HTERT RPE-1 (cell line): ENCODE results near the gene PCIF1.

ENCODE experiments used
- in situ Hi-C: fragments of 300-500 bp; cut with MboI; formaldehyde crosslinking; loops from 4 replicates; pipeline ENCODE4 v1.14.3; 2020; ENCODE audit warnings: low sequenced_read_pairs

The PCIF1 gene

DNA sequence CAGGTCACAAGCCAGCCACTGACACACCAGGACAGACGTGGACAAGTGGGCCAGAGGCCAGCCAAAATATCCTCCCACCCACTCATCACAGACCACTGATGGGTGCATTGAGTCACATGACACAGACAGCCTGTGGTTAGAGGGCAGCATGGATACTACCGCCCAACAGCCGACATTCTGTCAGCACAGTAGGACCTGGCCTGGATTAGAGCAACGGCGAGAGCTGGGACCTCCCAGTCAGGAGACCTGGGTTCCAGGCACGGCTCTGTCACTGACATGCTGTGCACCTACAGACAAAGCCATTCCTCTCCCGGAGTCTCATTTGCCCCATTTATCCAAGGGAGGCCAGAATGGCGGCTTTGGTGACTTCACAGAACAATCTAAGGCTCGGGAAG, 29.5 kb downstream of the PCIF1 start:
- in situ Hi-C loops, result no loop called here

- in situ Hi-C loops, result no loop called here
Observed at GRCh38 chr20:45965169-45966002, 30.9 kb downstream of the PCIF1 start.

- in situ Hi-C loops, result no loop called here
Observed at GRCh38 chr20:45967551-45968080, 33.1 kb downstream of the PCIF1 start.

- in situ Hi-C loops, result no loop called here
Observed at GRCh38 chr20:45968081-45968671, 33.7 kb downstream of the PCIF1 start.

GRCh38 chr20:45968801-45969711, 34.6 kb downstream of the PCIF1 start:
- in situ Hi-C loops, result no loop called here

- in situ Hi-C loops, result no loop called here
Observed at GRCh38 chr20:45969712-45970634, 35.5 kb downstream of the PCIF1 start.

- in situ Hi-C loops, result no loop called here
Observed at GRCh38 chr20:45970646-45971424, 36.4 kb downstream of the PCIF1 start.

DNA sequence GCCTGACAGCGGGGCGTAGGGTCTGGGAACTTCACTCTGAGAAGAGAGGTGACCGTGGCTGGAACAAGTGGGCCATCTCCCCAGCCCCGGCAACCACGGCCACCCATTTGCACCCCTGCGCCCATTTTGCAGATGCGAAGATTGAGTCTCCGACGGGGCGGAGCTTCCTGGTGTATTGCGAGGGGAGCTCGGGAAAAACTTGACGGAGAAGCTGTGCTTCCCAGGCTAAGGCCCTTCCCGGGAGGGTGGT, 36.9 kb downstream of the PCIF1 start:
- in situ Hi-C loops, result no loop called here

- in situ Hi-C loops, result no loop called here
Observed at GRCh38 chr20:45971675-45972499, 37.4 kb downstream of the PCIF1 start, which contains the start of gene ZNF335. Gene ZNF335, minus strand, starts transcription at chr20:45972203. Its CDS starts 793 bp downstream, at chr20:45971410.

DNA sequence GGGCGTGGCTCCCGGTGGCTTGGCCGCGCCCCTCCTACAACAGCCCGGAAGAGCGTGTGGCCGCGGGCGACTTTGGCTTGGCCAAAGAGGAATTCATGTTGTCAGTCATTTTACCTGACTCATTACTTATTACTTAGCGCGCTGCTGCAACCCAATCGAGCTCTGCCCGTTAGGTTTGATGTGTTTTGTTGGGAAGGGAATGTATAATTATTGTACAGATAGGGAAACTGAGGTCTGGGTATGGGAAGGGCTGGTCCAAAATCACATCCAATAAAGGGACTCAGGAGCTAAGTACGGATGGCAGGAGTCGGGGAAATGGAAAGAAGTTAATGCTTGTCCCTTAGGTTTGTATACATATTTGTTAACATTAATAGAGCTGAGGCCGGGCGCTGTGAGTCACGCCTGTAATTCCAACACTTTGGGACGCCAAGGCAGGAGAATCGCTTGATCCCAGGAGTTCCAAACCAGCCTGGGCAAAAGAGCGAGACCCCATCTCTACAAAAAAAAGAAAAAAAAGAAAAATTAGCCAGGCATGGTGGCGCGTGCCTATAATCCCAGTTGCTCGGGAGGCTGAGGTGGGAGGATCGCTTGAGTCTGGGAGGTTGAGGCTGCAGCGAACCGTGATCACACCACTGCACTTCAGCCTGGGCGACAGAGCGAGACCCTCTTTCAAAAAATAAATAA, 38.2 kb downstream of the PCIF1 start:
- in situ Hi-C loops, result no loop called here

- in situ Hi-C loops, result no loop called here
Observed at GRCh38 chr20:45974896-45975565, 40.5 kb downstream of the PCIF1 start.

GRCh38 chr20:45975686-45976085, 41.2 kb downstream of the PCIF1 start:
- in situ Hi-C loops, result no loop called here

GRCh38 chr20:45976086-45976485, 41.6 kb downstream of the PCIF1 start:
- in situ Hi-C loops, result no loop called here

DNA sequence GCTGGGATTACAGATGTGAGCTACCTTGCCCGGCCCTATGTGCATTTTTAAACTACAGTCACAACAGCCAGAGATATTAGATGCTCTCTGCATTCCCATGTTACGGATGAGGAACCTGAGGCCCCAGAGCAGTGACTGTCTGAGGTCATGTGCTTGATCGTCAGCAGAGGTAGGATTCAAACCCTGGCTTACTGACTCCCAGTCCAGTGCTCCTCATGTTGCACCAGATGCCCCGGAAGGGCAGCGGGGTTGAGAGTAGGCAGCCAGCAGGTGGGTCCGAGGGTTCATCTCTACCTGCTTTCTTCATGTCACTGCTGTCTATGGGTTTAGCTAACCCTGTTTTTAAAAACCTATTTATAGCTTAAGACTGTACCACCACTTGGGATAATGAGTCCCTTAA, 46.8 kb downstream of the PCIF1 start:
- in situ Hi-C loops, result no loop called here

GRCh38 chr20:45983279-45983743, 48.8 kb downstream of the PCIF1 start:
- in situ Hi-C loops, result no loop called here

DNA sequence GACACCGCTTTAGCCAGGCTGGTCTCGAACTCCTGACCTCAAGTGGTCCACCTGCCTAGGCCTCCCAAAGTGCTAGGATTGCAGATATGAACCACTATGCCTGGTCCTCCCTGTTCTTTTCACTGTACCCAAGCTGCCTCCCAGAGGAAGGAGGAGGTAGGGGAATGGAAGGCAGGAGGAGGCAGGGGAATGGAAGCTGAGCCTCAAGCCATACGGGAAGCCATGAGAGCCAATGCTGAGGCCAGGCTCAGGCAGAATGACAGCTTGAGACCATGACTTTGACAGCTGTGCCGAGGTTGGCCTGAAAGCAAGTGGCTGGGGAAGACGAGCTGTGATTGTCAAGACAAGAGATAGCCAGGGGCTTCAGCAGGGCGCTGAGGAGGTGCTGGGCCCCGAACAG, 51.1 kb downstream of the PCIF1 start:
- in situ Hi-C loops, result no loop called here

GRCh38 chr20:45987108-45987780, 52.8 kb downstream of the PCIF1 start:
- in situ Hi-C loops, result no loop called here
